Left ventricle myocardium superior (tissue), 1 donor: Measurements from ENCODE around the gene MVK. TPM values are rescaled to one million over a fixed set of nuclear protein-coding genes. Genes with fewer than 3 reads are reported as not detected.

Source experiments
- ATAC-seq: fragments of 200-7000 bp; cut with Tn5 transposase; one replicate; pipeline ENCODE4 v1.9.1; 2020; ENCODE audit warnings: mild to moderate bottlenecking, moderate library complexity
- DNase-seq: peaks from one replicate; pipeline ENCODE4 v3.0.0-alpha.2; 2020
- intact Hi-C: fragments of 100-400 bp; cut with micrococcal nuclease; formaldehyde crosslinking; loops from one replicate; pipeline ENCODE4 v1.11.0; 2022
- total RNA-seq: library from RNA; stranded (reverse); fragmentation: NEBNext Ultra II Directional; extraction: Animal tissue kit (Norgen Biotek cat#: 25700); gene quantifications from one replicate; pipeline ENCODE4 v1.2.1, GENCODE V29; 2021
- donor health status: DM: no; HTN: yes; CAD: no; lungs with severe emphysema.

MVK gene
- total RNA-seq, 1 donor from 2014 or later = 9.7 TPM

GRCh38 chr12:109560867-109561710 is 12.5 kb upstream of the MVK start:
- no peak for DNase-seq
- intact Hi-C loops = no loop called here
- ATAC-seq = no peak

- DNase-seq (no peak), ATAC-seq (no peak)
- intact Hi-C loops = no loop called here
Measured at GRCh38 chr12:109561711-109562030, 11.9 kb upstream of the MVK start.

GRCh38 chr12:109562871-109563270 is 10.7 kb upstream of the MVK start:
- DNase-seq = no peak
- intact Hi-C loops = no loop called here
- ATAC-seq = no peak

GRCh38 chr12:109563291-109564284 is 10.0 kb upstream of the MVK start:
- intact Hi-C loops = no loop called here

GRCh38 chr12:109566424-109566823 is 7.2 kb upstream of the MVK start:
- no peak for ATAC-seq

More at GRCh38 chr12:109563291-109564284, 10.0 kb upstream of the MVK start:
- ATAC-seq (peak; percentile 83), DNase-seq (peak; percentile 64)

GRCh38 chr12:109567296-109567695 is 6.3 kb upstream of the MVK start:
- no peak for DNase-seq
- ATAC-seq = no peak
- intact Hi-C loops = no loop called here

More at GRCh38 chr12:109566424-109566823, 7.2 kb upstream of the MVK start:
- intact Hi-C loops = no loop called here
- DNase-seq = no peak

- intact Hi-C loops = no loop called here
- no peak for DNase-seq
- ATAC-seq = no peak
Measured at GRCh38 chr12:109567967-109568366, 5.6 kb upstream of the MVK start.

GRCh38 chr12:109568486-109568885 is 5.1 kb upstream of the MVK start:
- no peak for ATAC-seq
- DNase-seq = no peak
- intact Hi-C loops = no loop called here

- ATAC-seq (no peak), DNase-seq (no peak)
- intact Hi-C loops = no loop called here
Measured at GRCh38 chr12:109571773-109572505, 1.7 kb upstream of the MVK start.

- no peak for DNase-seq
- intact Hi-C loops = no loop called here
- no peak for ATAC-seq
Measured at GRCh38 chr12:109572506-109572845, 1.1 kb upstream of the MVK start.

- no peak for ATAC-seq
- no peak for DNase-seq
- intact Hi-C loops = no loop called here
Measured at GRCh38 chr12:109573914-109574244, 285 bp downstream of the MVK start.

- DNase-seq (no peak), ATAC-seq (no peak)
- intact Hi-C loops = no loop called here
Measured at GRCh38 chr12:109575683-109576082, 2.1 kb downstream of the MVK start.

- intact Hi-C loops = no loop called here
- DNase-seq (no peak), ATAC-seq (no peak)
Measured at GRCh38 chr12:109577311-109577710, 3.7 kb downstream of the MVK start.

GRCh38 chr12:109578330-109578927 is 4.8 kb downstream of the MVK start:
- ATAC-seq (no peak), DNase-seq (no peak)
- intact Hi-C loops = no loop called here

- no peak for DNase-seq
- no peak for ATAC-seq
- intact Hi-C loops = no loop called here
Measured at GRCh38 chr12:109579639-109580038, 6.0 kb downstream of the MVK start.

- ATAC-seq (no peak), DNase-seq (no peak)
- intact Hi-C loops = no loop called here
Measured at GRCh38 chr12:109580272-109580671, 6.7 kb downstream of the MVK start.

GRCh38 chr12:109580684-109581333 is 7.2 kb downstream of the MVK start:
- DNase-seq = no peak
- ATAC-seq = no peak
- intact Hi-C loops = no loop called here

- ATAC-seq (no peak), DNase-seq (no peak)
- intact Hi-C loops = no loop called here
Measured at GRCh38 chr12:109581334-109581691, 7.7 kb downstream of the MVK start.

- no peak for ATAC-seq
- intact Hi-C loops = no loop called here
Measured at GRCh38 chr12:109581856-109582255, 8.3 kb downstream of the MVK start.

More at GRCh38 chr12:109581856-109582255, 8.3 kb downstream of the MVK start:
- DNase-seq = no peak
